K562 (cell line): ENCODE results near the gene SLC38A8. TPM values are rescaled to one million over a fixed set of nuclear protein-coding genes. Genes with fewer than 3 reads are reported as not detected.

Source experiments
- ATAC-seq: fragments of 200-7000 bp; cut with Tn5 transposase; 3 replicates; pipeline ENCODE4 v1.9.1; 2020; ENCODE audit warnings: moderate library complexity
- BruUV-seq: library from RNA; stranded (reverse); fragments of 400-500 nt; replicated peaks from 2 replicates; lab custom pipeline; 2021; lab: Mats Ljungman, UMichigan
- CTCF ChIA-PET: fragments of 300-600 bp; formaldehyde crosslinking; extraction: SDS; loops from one replicate; lab custom pipeline; 2021; ENCODE audit warnings: low intra/inter-chr PET ratio; lab: Yijun Ruan, JAX
- POLR2A ChIA-PET: fragments of 300-600, 350-650 bp; sonication (Branson Sonifier 250); formaldehyde crosslinking; extraction: SDS; loops from one replicate; lab custom pipeline; 2021; ENCODE audit warnings: antibody characterized with exemption, inconsistent platforms; lab: Yijun Ruan, JAX
- DNase-seq, 4 experiments: peaks; one replicate each; pipeline versions ENCODE4 v3.0.0 to v3.0.0-alpha.2; 2011 to 2018; ENCODE audit warnings: low spot score in 3 of 4, mixed read lengths in 3 of 4; ENCODE audit errors: extremely low read depth in 1 of 4
- FAIRE-seq: peaks from 2 replicates; lab custom pipeline; 2011; peaks lifted over from hg19 to GRCh38; lab: Jason Lieb, UNC
- H2AFZ ChIP-seq: 2 replicates; pipeline ENCODE4 v1.6.0; 2011; ENCODE audit warnings: low read depth, low read length, control low read depth, inconsistent platforms
- H3K27ac ChIP-seq: fragments of 200-600 bp; 3 replicates; pipeline ENCODE4 v1.8.0; 2011; ENCODE audit warnings: low read depth, mild to moderate bottlenecking, control low read depth, inconsistent platforms, low read length, moderate library complexity, mixed read lengths; ENCODE audit errors: extremely low read depth
- H3K27me3 ChIP-seq, 2 experiments: fragments of 300-600 bp in 1 of 2; 2 replicates in 1 of 2; 3 replicates in 1 of 2; pipeline versions ENCODE4 v1.6.0 to v1.8.0; 2011; ENCODE audit warnings: inconsistent platforms in 2 of 2, low read length in 2 of 2, mild to moderate bottlenecking in 1 of 2, mixed read lengths in 1 of 2, moderate library complexity in 1 of 2; ENCODE audit not compliant: control insufficient read depth in 2 of 2, insufficient read depth in 2 of 2
- H3K36me3 ChIP-seq: fragments of 300-600 bp; 3 replicates; pipeline ENCODE4 v1.8.0; 2011; ENCODE audit warnings: mild to moderate bottlenecking, low read length, inconsistent platforms; ENCODE audit not compliant: control insufficient read depth, insufficient read depth
- H3K4me1 ChIP-seq, 2 experiments: fragments of 200-600 bp in 1 of 2; replicated peaks in 1 of 2; 2 replicates in 1 of 2; 3 replicates in 1 of 2; pipeline versions ENCODE4 v1.5.1 to v1.8.0; 2011; ENCODE audit warnings: inconsistent platforms in 2 of 2, low read length in 2 of 2, mild to moderate bottlenecking in 1 of 2, mixed read lengths in 1 of 2, moderate library complexity in 1 of 2; ENCODE audit not compliant: control insufficient read depth in 2 of 2, insufficient read depth in 2 of 2
- H3K4me2 ChIP-seq: 2 replicates; pipeline ENCODE4 v1.6.1; 2011; ENCODE audit warnings: low read length, control low read depth, inconsistent platforms, mixed read lengths; ENCODE audit not compliant: insufficient read depth
- H3K4me3 ChIP-seq: fragments of 200-600 bp; sonication (generic), shearing (Covaris generic); 2 replicates; pipeline ENCODE4 v1.5.1; 2016; ENCODE audit warnings: control low read depth, inconsistent platforms
- H3K79me2 ChIP-seq: fragments of 200-600 bp; 3 replicates; pipeline ENCODE4 v1.8.0; 2011; ENCODE audit warnings: low read length, inconsistent platforms; ENCODE audit not compliant: control insufficient read depth, insufficient read depth
- H3K9ac ChIP-seq, 2 experiments: 2 replicates each; pipeline versions ENCODE4 v1.6.0 to v1.6.1; 2011; ENCODE audit warnings: low read depth in 2 of 2, low read length in 2 of 2, control low read depth in 1 of 2, inconsistent platforms in 1 of 2, mild to moderate bottlenecking in 1 of 2, mixed read lengths in 1 of 2; ENCODE audit not compliant: insufficient read depth in 1 of 2
- H3K9me1 ChIP-seq: one replicate; pipeline ENCODE4 v1.6.0; 2011; ENCODE audit warnings: inconsistent platforms, mild to moderate bottlenecking, low read length, moderate library complexity; ENCODE audit not compliant: control insufficient read depth, insufficient read depth
- H3K9me3 ChIP-seq: replicated peaks from 2 replicates; pipeline ENCODE4 v1.5.1; 2011; ENCODE audit warnings: low read depth, low read length, inconsistent platforms; ENCODE audit not compliant: control insufficient read depth, insufficient read depth
- H4K20me1 ChIP-seq: replicated peaks from 2 replicates; pipeline ENCODE4 v1.6.1; 2011; ENCODE audit warnings: low read length, inconsistent platforms, mixed read lengths; ENCODE audit not compliant: control insufficient read depth, insufficient read depth
- ESRRB ChIP-seq: fragments of 250-450 bp; sonication (Bioruptor Pico); IDR thresholded peaks from 2 replicates; pipeline ENCODE4 v1.5.0; 2020; ENCODE audit warnings: mild to moderate bottlenecking, moderate library complexity, borderline replicate concordance
- KLF16 ChIP-seq: IDR thresholded peaks from 2 replicates; pipeline ENCODE4 v1.6.1; 2016; ENCODE audit warnings: antibody characterized with exemption
- POLR2A ChIP-seq: fragments of 450-650 bp; conservative IDR thresholded peaks from 2 replicates; pipeline ENCODE4 v1.6.1; 2016
- ZBTB5 ChIP-seq: fragments of 450-650 bp; IDR thresholded peaks from 2 replicates; pipeline ENCODE4 v1.6.1; 2017; ENCODE audit warnings: antibody characterized with exemption
- ZNF436 ChIP-seq: fragments of 250-450, 450-650 bp; sonication (Bioruptor Pico); formaldehyde crosslinking; IDR thresholded peaks from 2 replicates; pipeline ENCODE4 v1.7.0; 2020; ENCODE audit warnings: mild to moderate bottlenecking
- WGBS: fragments of 100-300 bp; shearing (Covaris generic); methylation state at CpG from one replicate; pipeline ENCODE4 v1.1.6; 2016; ENCODE audit warnings: low coverage, mixed read lengths; ENCODE audit not compliant: insufficient coverage; ENCODE audit errors: missing lambda C conversion rate; 5-methylcytosine and 5-hydroxymethylcytosine counted together
- in situ Hi-C: fragments of 300-500 bp; cut with MboI; formaldehyde crosslinking; loops from 4 replicates; pipeline ENCODE4 v1.15.0; 2018; ENCODE audit warnings: inconsistent platforms, mixed read lengths
- intact Hi-C: fragments of 100-400 bp; cut with micrococcal nuclease; formaldehyde crosslinking; loops from 2 replicates; pipeline ENCODE4 v1.14.2; 2022
- polyA plus RNA-seq, 8 experiments: library from polyadenylated mRNA; depleted of rRNA in 4 of 8; stranded (reverse) in 5 of 8; unstranded in 3 of 8; fragments of >200 nt; fragmentation: Nextera tagmentation in 2 of 8; fragmentation: Illumina TruSeq in 1 of 8; extraction: Ambion mirVana in 2 of 8; extraction: Trizol in 1 of 8; gene quantifications; 2 replicates each; pipeline versions ENCODE4 v1.2.1 to v1.2.3, GENCODE V29; 2011 to 2014; ENCODE audit warnings: inconsistent platforms in 1 of 8, missing spikeins in 1 of 8
- total RNA-seq, 7 experiments: library from RNA; depleted of rRNA in 6 of 7; stranded (reverse); fragments of >200 nt in 6 of 7; fragmentation: Illumina TruSeq in 2 of 7; extraction: Trizol in 2 of 7; gene quantifications; 2 replicates each; pipeline versions ENCODE4 v1.2.1 to v1.2.3, GENCODE V29; 2011 to 2021; ENCODE audit warnings: low replicate concordance in 1 of 7

Gene SLC38A8
- total and polyA plus RNA-seq, 9 of the 15 experiments (the other 6 are each of a cell fraction or from before 2014, with no cell fraction given), result 0.28 TPM; not detected in 8

GRCh38 chr16:84024854-84025253, 17.7 kb downstream of the SLC38A8 start:
- no peak for FAIRE-seq
- H3K4me3 ChIP-seq, result no peak overlapping the region

More at GRCh38 chr16:84024854-84025253, 17.7 kb downstream of the SLC38A8 start:
- WGBS, result 45% methylated on average over 9 of the region's 9 CpGs
- Histone ChIP-seq H3K36me3 (no peaks in the 10 kb centered on the region), H3K9ac (no peak overlapping the region), H3K9me3 (peaks cover 11% of the 10 kb centered on the region), H2AFZ (no peak overlapping the region), H4K20me1 (0 out of 2 replicates have a peak, but pooled peaks cover 3% of the 10 kb centered on the region), H3K79me2 (no peaks in the 10 kb centered on the region), H3K4me2 (no peak overlapping the region), H3K9me1 (peaks cover 3% of the 10 kb centered on the region), H3K27me3 (peaks cover 76 to 97% of the 10 kb centered on the region in 2 experiments), H3K27ac (no peak overlapping the region), H3K4me1 (no peaks in the 10 kb centered on the region)
- intact Hi-C loops, result no loop called here
- in situ Hi-C loops, result no loop called here
- CTCF ChIA-PET, result no interaction called here
- POLR2A ChIA-PET, result interaction anchor here (0.8 to 1.5 kb wide), 2 partner anchors 11 to 18 kb away, joined by 3 to 6 read pairs; partner anchors contain the start of gene SLC38A8
- ATAC-seq, result no peak
- TF ChIP-seq KLF16 (no peak), ZNF436 (CRISPR knock-in tag) (no peak), POLR2A (no peak), ZBTB5 (no peak), ESRRB (no peak)
- no peak for DNase-seq
- no TSS peak for BruUV-seq
